RCC 7860 (cell line): ENCODE measurements around the gene CFAP97D2.
"Not testable (repeated sequence)": the region's sequence is repeated elsewhere in the genome, so short reads cannot be mapped to it uniquely, and the experiment has no call there.

Experiments used
- DNase-seq: peaks from one replicate; pipeline ENCODE4 v3.0.0-alpha.2; 2015; ENCODE audit warnings: low spot score
- FAIRE-seq: peaks from 2 replicates; lab custom pipeline; 2012; peaks lifted over from hg19 to GRCh38; lab: Jason Lieb, UNC

Gene CFAP97D2

GRCh38 chr13:114264313-114264712, 85.3 kb downstream of the CFAP97D2 start:
- FAIRE-seq, DNase-seq: not testable (repeated sequence)

GRCh38 chr13:114264886-114265611, 86.0 kb downstream of the CFAP97D2 start:
- DNase-seq: no peak
- FAIRE-seq: no peak

GRCh38 chr13:114266241-114266640, 87.2 kb downstream of the CFAP97D2 start:
- DNase-seq (no peak), FAIRE-seq (no peak)

- no peak for FAIRE-seq
- DNase-seq: no peak
Measured at GRCh38 chr13:114268344-114269280, 89.6 kb downstream of the CFAP97D2 start.

GRCh38 chr13:114269281-114269770, 90.3 kb downstream of the CFAP97D2 start:
- DNase-seq (no peak), FAIRE-seq (no peak)
